GM23338 (cell line): ENCODE measurements around the gene MAN1C1. TPM values are rescaled to one million over a fixed set of nuclear protein-coding genes. Genes with fewer than 3 reads are reported as not detected.

Experiments used
- ATAC-seq: fragments of 200-7000 bp; cut with Tn5 transposase; 3 replicates; pipeline ENCODE4 v1.9.1; 2020
- DNase-seq: peaks from one replicate; pipeline ENCODE4 v3.0.0-alpha.2; 2015; ENCODE audit warnings: low spot score
- H2AFZ ChIP-seq: fragments of 200-600 bp; sonication (generic); 2 replicates; pipeline ENCODE4 v1.8.0; 2016; ENCODE audit warnings: antibody characterized with exemption, mild to moderate bottlenecking, moderate library complexity
- H3F3A ChIP-seq: fragments of 200-600 bp; sonication (generic); replicated peaks from 2 replicates; pipeline ENCODE4 v1.8.0; 2017; ENCODE audit warnings: antibody characterized with exemption, mixed run types, low read depth
- H3K27ac ChIP-seq: fragments of 200-600 bp; sonication (generic); 2 replicates; pipeline ENCODE4 v1.6.1; 2016; ENCODE audit warnings: low read depth
- H3K27me3 ChIP-seq: fragments of 200-600 bp; sonication (generic); 2 replicates; pipeline ENCODE4 v1.8.0; 2016; ENCODE audit warnings: mild to moderate bottlenecking, mixed run types, moderate library complexity; ENCODE audit not compliant: insufficient read depth
- H3K36me3 ChIP-seq: fragments of 200-600 bp; sonication (generic); 2 replicates; pipeline ENCODE4 v1.8.0; 2016; ENCODE audit warnings: mild to moderate bottlenecking; ENCODE audit not compliant: insufficient read depth
- H3K4me1 ChIP-seq: fragments of 200-600 bp; sonication (generic); 2 replicates; pipeline ENCODE4 v1.8.0; 2016; ENCODE audit warnings: mild to moderate bottlenecking, moderate library complexity; ENCODE audit not compliant: insufficient read depth
- H3K4me2 ChIP-seq: fragments of 200-600 bp; sonication (generic); 2 replicates; pipeline ENCODE4 v1.7.1; 2017; ENCODE audit warnings: mixed run types
- H3K4me3 ChIP-seq: fragments of 200-600 bp; sonication (generic); 2 replicates; pipeline ENCODE4 v1.6.1; 2016; ENCODE audit warnings: mixed run types
- H3K79me2 ChIP-seq: fragments of 200-600 bp; sonication (generic); replicated peaks from 2 replicates; pipeline ENCODE4 v1.8.0; 2017; ENCODE audit warnings: mild to moderate bottlenecking; ENCODE audit not compliant: insufficient read depth
- H3K9me2 ChIP-seq: fragments of 200-600 bp; sonication (generic); 2 replicates; pipeline ENCODE4 v1.8.0; 2017; ENCODE audit not compliant: insufficient read depth
- H4K20me1 ChIP-seq: fragments of 200-600 bp; sonication (generic); replicated peaks from 2 replicates; pipeline ENCODE4 v1.8.0; 2017; ENCODE audit warnings: mild to moderate bottlenecking; ENCODE audit not compliant: insufficient read depth
- H3K27ac Mint-ChIP-seq: 2 replicates; pipeline ENCODE4 v1.8.0; 2020; ENCODE audit warnings: inconsistent platforms, mild to moderate bottlenecking, moderate library complexity, mixed read lengths
- H3K27me3 Mint-ChIP-seq: 3 replicates; pipeline ENCODE4 v1.8.0; 2022; ENCODE audit warnings: low read depth, mild to moderate bottlenecking, moderate library complexity, mixed read lengths, inconsistent platforms; ENCODE audit not compliant: insufficient read depth, poor library complexity
- H3K36me3 Mint-ChIP-seq: 3 replicates; pipeline ENCODE4 v1.8.0; 2021; ENCODE audit warnings: low read depth, mild to moderate bottlenecking, inconsistent platforms, moderate library complexity, mixed read lengths
- H3K4me1 Mint-ChIP-seq: 3 replicates; pipeline ENCODE4 v1.8.0; 2020; ENCODE audit warnings: mild to moderate bottlenecking, inconsistent platforms, mixed read lengths
- H3K4me3 Mint-ChIP-seq: 3 replicates; pipeline ENCODE4 v1.8.0; 2021; ENCODE audit warnings: moderate library complexity, mild to moderate bottlenecking, inconsistent platforms, mixed read lengths
- H3K9me3 Mint-ChIP-seq: 3 replicates; pipeline ENCODE4 v1.8.0; 2020; ENCODE audit warnings: moderate library complexity, mild to moderate bottlenecking, inconsistent platforms, mixed read lengths
- CREB1 ChIP-seq: fragments of 250-450 bp; sonication (Bioruptor Pico); IDR thresholded peaks from 2 replicates; pipeline ENCODE4 v1.5.0; 2020; ENCODE audit warnings: low read depth, mild to moderate bottlenecking, moderate library complexity
- ETS1 ChIP-seq: IDR thresholded peaks from 2 replicates; pipeline ENCODE4 v1.6.1; 2016; ENCODE audit warnings: antibody characterized with exemption
- EZH2 ChIP-seq: fragments of 200-600 bp; sonication (generic); IDR thresholded peaks from one replicate; pipeline ENCODE4 v1.8.0; 2017; ENCODE audit warnings: antibody characterized with exemption, mild to moderate bottlenecking, low read depth; ENCODE audit not compliant: unreplicated experiment
- EZH2phosphoT487 ChIP-seq: fragments of 200-600 bp; sonication (generic); IDR thresholded peaks from one replicate; pipeline ENCODE4 v1.8.1; 2018; ENCODE audit warnings: antibody characterized with exemption; ENCODE audit not compliant: unreplicated experiment
- JUNB ChIP-seq: IDR thresholded peaks from one replicate; pipeline ENCODE4 v1.6.1; 2016; ENCODE audit warnings: antibody characterized with exemption; ENCODE audit not compliant: unreplicated experiment
- NANOG ChIP-seq: IDR thresholded peaks from 2 replicates; pipeline ENCODE4 v1.6.1; 2016; ENCODE audit warnings: antibody characterized with exemption, borderline replicate concordance
- POLR2AphosphoS5 ChIP-seq: IDR thresholded peaks from 2 replicates; pipeline ENCODE4 v1.6.1; 2016; ENCODE audit warnings: antibody characterized with exemption, low read depth
- STAT1 ChIP-seq: IDR thresholded peaks from one replicate; pipeline ENCODE4 v1.6.1; 2016; ENCODE audit warnings: antibody characterized with exemption; ENCODE audit not compliant: unreplicated experiment
- ZNF114 ChIP-seq: fragments of 250-450 bp; sonication (Bioruptor Pico); IDR thresholded peaks from 2 replicates; pipeline ENCODE4 v1.5.0; 2020; ENCODE audit warnings: mild to moderate bottlenecking, moderate library complexity
- ZNF331 ChIP-seq: fragments of 250-450 bp; sonication (Bioruptor Pico); IDR thresholded peaks from 2 replicates; pipeline ENCODE4 v1.5.0; 2020; ENCODE audit warnings: low read depth, mild to moderate bottlenecking, moderate library complexity
- ZNF462 ChIP-seq: fragments of 250-450 bp; sonication (Bioruptor Pico); IDR thresholded peaks from 2 replicates; pipeline ENCODE4 v1.5.0; 2020; ENCODE audit warnings: mild to moderate bottlenecking, moderate library complexity
- polyA plus RNA-seq: library from polyadenylated mRNA; unstranded; fragments of >200 nt; fragmentation: Nextera tagmentation; extraction: Ambion mirVana; gene quantifications from 2 replicates; pipeline ENCODE4 v1.2.1, GENCODE V29; 2016
- total RNA-seq: library from RNA; depleted of rRNA; stranded (reverse); fragments of >200 nt; shearing (Covaris generic); gene quantifications from 2 replicates; pipeline ENCODE4 v1.2.3, GENCODE V29; 2014
- TF ChIP-seq, protein P1 (sequence below), 2 experiments: fragments of 200-600 bp in 1 of 2; sonication (generic) in 1 of 2; conservative IDR thresholded peaks; 2 replicates each; pipeline versions ENCODE4 v1.5.1 to v1.6.1; 2016 to 2017; ENCODE audit warnings: antibody characterized with exemption in 2 of 2, low read depth in 2 of 2, mild to moderate bottlenecking in 2 of 2, moderate library complexity in 1 of 2
- TF ChIP-seq, protein P2 (sequence below): IDR thresholded peaks from one replicate; pipeline ENCODE4 v1.6.1; 2018; ENCODE audit warnings: antibody characterized with exemption; ENCODE audit not compliant: unreplicated experiment

Gene MAN1C1
- total and polyA plus RNA-seq, 2 experiments from 2014 or later, result 5.4 to 13.6 TPM

GRCh38 chr1:25684216-25684965 lies 67.8 kb downstream of the MAN1C1 start:
- no peaks in the 10 kb centered on the region for H3K9me2 ChIP-seq
- no peaks in the 10 kb centered on the region for H3K36me3 ChIP-seq
- Mint-ChIP-seq H3K36me3 (no peaks in the 10 kb centered on the region), H3K27ac (peak overlapping the region; percentile 45; the same call in 1 of the 2 replicates), H3K4me3 (no peak overlapping the region; the same call in 2 of the 3 replicates), H3K4me1 (peaks cover 24% of the 10 kb centered on the region; the same call in 2 of the 3 replicates), H3K27me3 (peaks cover 6% of the 10 kb centered on the region), H3K9me3 (no peaks in the 10 kb centered on the region)
- H3K4me3 ChIP-seq, result no peak overlapping the region
- ATAC-seq (no peak), DNase-seq (no peak)
- H3K27ac ChIP-seq, result 0 out of 2 replicates have a peak overlapping the region, but pooled peaks have one; percentile 50
- H3K27me3 ChIP-seq, result no peaks in the 10 kb centered on the region
- 0 out of 2 replicates have a peak overlapping the region, but pooled peaks have one; percentile 20 for H3K4me2 ChIP-seq
- no peaks in the 10 kb centered on the region for H3K79me2 ChIP-seq
- no peak overlapping the region for H2AFZ ChIP-seq
- no peak for TF ChIP-seq ZNF114
- TF ChIP-seq, protein P1, sequence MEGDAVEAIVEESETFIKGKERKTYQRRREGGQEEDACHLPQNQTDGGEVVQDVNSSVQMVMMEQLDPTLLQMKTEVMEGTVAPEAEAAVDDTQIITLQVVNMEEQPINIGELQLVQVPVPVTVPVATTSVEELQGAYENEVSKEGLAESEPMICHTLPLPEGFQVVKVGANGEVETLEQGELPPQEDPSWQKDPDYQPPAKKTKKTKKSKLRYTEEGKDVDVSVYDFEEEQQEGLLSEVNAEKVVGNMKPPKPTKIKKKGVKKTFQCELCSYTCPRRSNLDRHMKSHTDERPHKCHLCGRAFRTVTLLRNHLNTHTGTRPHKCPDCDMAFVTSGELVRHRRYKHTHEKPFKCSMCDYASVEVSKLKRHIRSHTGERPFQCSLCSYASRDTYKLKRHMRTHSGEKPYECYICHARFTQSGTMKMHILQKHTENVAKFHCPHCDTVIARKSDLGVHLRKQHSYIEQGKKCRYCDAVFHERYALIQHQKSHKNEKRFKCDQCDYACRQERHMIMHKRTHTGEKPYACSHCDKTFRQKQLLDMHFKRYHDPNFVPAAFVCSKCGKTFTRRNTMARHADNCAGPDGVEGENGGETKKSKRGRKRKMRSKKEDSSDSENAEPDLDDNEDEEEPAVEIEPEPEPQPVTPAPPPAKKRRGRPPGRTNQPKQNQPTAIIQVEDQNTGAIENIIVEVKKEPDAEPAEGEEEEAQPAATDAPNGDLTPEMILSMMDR (conservative IDR thresholded peaks at IDR 0.05; ENCODE audit: low read depth in 2 of 2), result no peak
- no peak for TF ChIP-seq ZNF331 (CRISPR knock-in tag)
- no peak for TF ChIP-seq STAT1
- TF ChIP-seq EZH2, result no peak
- TF ChIP-seq POLR2AphosphoS5, result no peak
- no peak for TF ChIP-seq NANOG
- no peak for TF ChIP-seq EZH2phosphoT487
- no peak for TF ChIP-seq JUNB
- no peak for TF ChIP-seq ETS1
- TF ChIP-seq CREB1 (CRISPR knock-in tag), result no peak
- TF ChIP-seq ZNF462 (CRISPR knock-in tag), result no peak
- TF ChIP-seq, protein P2, sequence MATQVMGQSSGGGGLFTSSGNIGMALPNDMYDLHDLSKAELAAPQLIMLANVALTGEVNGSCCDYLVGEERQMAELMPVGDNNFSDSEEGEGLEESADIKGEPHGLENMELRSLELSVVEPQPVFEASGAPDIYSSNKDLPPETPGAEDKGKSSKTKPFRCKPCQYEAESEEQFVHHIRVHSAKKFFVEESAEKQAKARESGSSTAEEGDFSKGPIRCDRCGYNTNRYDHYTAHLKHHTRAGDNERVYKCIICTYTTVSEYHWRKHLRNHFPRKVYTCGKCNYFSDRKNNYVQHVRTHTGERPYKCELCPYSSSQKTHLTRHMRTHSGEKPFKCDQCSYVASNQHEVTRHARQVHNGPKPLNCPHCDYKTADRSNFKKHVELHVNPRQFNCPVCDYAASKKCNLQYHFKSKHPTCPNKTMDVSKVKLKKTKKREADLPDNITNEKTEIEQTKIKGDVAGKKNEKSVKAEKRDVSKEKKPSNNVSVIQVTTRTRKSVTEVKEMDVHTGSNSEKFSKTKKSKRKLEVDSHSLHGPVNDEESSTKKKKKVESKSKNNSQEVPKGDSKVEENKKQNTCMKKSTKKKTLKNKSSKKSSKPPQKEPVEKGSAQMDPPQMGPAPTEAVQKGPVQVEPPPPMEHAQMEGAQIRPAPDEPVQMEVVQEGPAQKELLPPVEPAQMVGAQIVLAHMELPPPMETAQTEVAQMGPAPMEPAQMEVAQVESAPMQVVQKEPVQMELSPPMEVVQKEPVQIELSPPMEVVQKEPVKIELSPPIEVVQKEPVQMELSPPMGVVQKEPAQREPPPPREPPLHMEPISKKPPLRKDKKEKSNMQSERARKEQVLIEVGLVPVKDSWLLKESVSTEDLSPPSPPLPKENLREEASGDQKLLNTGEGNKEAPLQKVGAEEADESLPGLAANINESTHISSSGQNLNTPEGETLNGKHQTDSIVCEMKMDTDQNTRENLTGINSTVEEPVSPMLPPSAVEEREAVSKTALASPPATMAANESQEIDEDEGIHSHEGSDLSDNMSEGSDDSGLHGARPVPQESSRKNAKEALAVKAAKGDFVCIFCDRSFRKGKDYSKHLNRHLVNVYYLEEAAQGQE, result no peak
- H3F3A ChIP-seq, result no peaks in the 10 kb centered on the region
- no peaks in the 10 kb centered on the region for H4K20me1 ChIP-seq
- peaks cover 6% of the 10 kb centered on the region for H3K4me1 ChIP-seq
